HFFc6 (cell line): ENCODE measurements around the gene CRTC2. TPM values are rescaled to one million over a fixed set of nuclear protein-coding genes. Genes with fewer than 3 reads are reported as not detected.
A peak's percentile ranks its signal among the peaks of the same experiment; 100 is the strongest.
"Not testable (repeated sequence)": the region's sequence is repeated elsewhere in the genome, so short reads cannot be mapped to it uniquely, and the experiment has no call there.

Source experiments
- DNase-seq: peaks from one replicate; pipeline ENCODE4 v3.0.0-alpha.2; 2018
- H3K27ac Mint-ChIP-seq: 2 replicates; pipeline ENCODE4 v1.8.0; 2020; ENCODE audit warnings: mild to moderate bottlenecking, mixed read lengths
- H3K27me3 Mint-ChIP-seq: 2 replicates; pipeline ENCODE4 v1.8.0; 2021; ENCODE audit warnings: mild to moderate bottlenecking, moderate library complexity, mixed read lengths; ENCODE audit not compliant: insufficient read depth
- H3K36me3 Mint-ChIP-seq: 2 replicates; pipeline ENCODE4 v1.8.0; 2021; ENCODE audit warnings: low read depth, mixed read lengths
- H3K4me1 Mint-ChIP-seq: 2 replicates; pipeline ENCODE4 v1.8.0; 2020; ENCODE audit warnings: low read depth, mixed read lengths
- H3K4me3 Mint-ChIP-seq: 2 replicates; pipeline ENCODE4 v1.8.0; 2020; ENCODE audit warnings: mild to moderate bottlenecking, moderate library complexity, mixed read lengths
- H3K9me3 Mint-ChIP-seq: 2 replicates; pipeline ENCODE4 v1.8.0; 2020; ENCODE audit warnings: mild to moderate bottlenecking, mixed read lengths
- CTCF ChIP-seq: fragments of 200-600 bp; sonication (generic); IDR thresholded peaks from 2 replicates; pipeline ENCODE4 v1.5.0; 2021; ENCODE audit warnings: antibody characterized with exemption, mild to moderate bottlenecking
- microRNA-seq: library from miRNA; unstranded; fragments of <30 nt; microRNA quantifications from one replicate; pipeline ENCODE4, GENCODE V29; 2019
- total RNA-seq, 6 experiments: library from RNA; stranded (reverse); fragmentation: NEBNext Ultra II Directional; extraction: Animal tissue kit (Norgen Biotek cat#: 25700); gene quantifications; 2 replicates in 1 of 6; 3 replicates in 5 of 6; pipeline ENCODE4 v1.2.3, GENCODE V29; 2021

Gene CRTC2
- total RNA-seq, 6 experiments from 2014 or later, result 22.3 to 31.3 (median 29.1) TPM

GRCh38 chr1:153908071-153908470, 50.3 kb downstream of the CRTC2 start:
- Mint-ChIP-seq H3K4me3 (no peak overlapping the region), H3K9me3 (no peaks in the 10 kb centered on the region), H3K4me1 (peaks cover 7% of the 10 kb centered on the region; the same call in 1 of the 2 replicates), H3K36me3 (peaks cover 7% of the 10 kb centered on the region), H3K27ac (no peak overlapping the region), H3K27me3 (no peaks in the 10 kb centered on the region)
- TF ChIP-seq CTCF, result no peak
- no peak for DNase-seq

DNA sequence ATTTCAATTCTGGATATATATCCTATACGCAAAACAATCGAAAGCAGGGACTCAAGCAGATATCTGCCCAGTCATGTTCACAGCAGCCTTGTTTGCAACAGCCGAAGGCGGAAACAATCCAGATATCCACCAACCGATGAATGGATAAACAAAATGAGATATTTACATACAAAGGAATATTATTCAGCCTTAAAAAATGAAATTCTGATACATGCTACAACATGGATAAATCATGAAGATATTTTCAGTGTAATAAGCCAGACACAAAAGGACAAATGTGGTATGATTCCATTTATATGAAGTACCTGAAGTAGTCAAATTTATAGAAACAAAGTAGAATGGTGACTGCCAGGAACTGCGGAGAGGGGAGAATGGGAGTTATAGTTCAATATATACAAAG, 51.3 kb downstream of the CRTC2 start:
- no peak for DNase-seq
- TF ChIP-seq CTCF, result no peak
- peaks cover 7% of the 10 kb centered on the region for H3K36me3 Mint-ChIP-seq
- no peak overlapping the region for H3K27ac Mint-ChIP-seq
- H3K4me3 Mint-ChIP-seq, result no peak overlapping the region
- H3K9me3 Mint-ChIP-seq, result no peaks in the 10 kb centered on the region
- no peaks in the 10 kb centered on the region for H3K27me3 Mint-ChIP-seq
- peaks cover 7% of the 10 kb centered on the region; the same call in 1 of the 2 replicates for H3K4me1 Mint-ChIP-seq

DNA sequence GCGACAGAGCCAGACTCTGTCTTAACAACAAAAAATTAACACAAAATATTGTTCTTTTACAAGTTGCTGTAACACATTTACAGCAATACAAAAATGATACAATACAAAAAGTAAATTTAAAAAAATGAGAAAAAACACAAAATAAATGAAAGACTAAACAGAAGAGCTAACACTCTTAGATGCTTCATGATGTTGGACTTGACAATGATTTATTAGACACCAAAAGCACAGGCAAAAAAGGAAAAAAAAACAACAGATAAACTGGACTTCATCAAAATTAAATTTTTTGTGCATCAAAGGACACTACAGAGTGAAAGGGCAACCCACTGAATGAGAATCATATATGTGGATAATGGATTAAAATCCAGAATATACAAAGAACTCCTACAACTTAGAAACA, 52.0 kb downstream of the CRTC2 start:
- peaks cover 7% of the 10 kb centered on the region; the same call in 1 of the 2 replicates for H3K4me1 Mint-ChIP-seq
- H3K27ac Mint-ChIP-seq, result peak overlapping the region; percentile 61; the same call in 1 of the 2 replicates
- H3K4me3 Mint-ChIP-seq, result no peak overlapping the region
- DNase-seq, result no peak
- H3K9me3 Mint-ChIP-seq, result no peaks in the 10 kb centered on the region
- H3K36me3 Mint-ChIP-seq, result peaks cover 7% of the 10 kb centered on the region
- no peak for TF ChIP-seq CTCF
- H3K27me3 Mint-ChIP-seq, result no peaks in the 10 kb centered on the region

DNA sequence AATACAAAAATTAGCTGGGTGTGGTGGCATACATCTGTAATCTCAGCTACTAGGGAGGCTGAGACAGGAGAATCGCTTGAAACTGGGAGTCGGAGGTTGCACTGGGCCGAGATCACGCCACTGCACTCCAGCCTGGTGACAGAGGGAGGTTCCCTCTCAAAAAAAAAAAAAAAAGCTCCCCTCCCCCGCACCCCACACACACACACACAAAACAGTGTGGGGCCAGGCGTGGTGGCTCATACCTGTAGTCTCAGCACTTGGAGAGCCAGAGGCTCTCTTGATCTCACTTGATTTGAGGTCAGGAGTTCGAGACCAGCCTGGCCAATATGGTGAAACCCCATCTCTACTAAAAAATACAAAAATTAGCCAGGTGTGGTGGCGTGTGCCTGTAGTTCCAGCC, 52.5 kb downstream of the CRTC2 start:
- H3K36me3 Mint-ChIP-seq, H3K9me3 Mint-ChIP-seq, H3K4me3 Mint-ChIP-seq, DNase-seq, H3K4me1 Mint-ChIP-seq, H3K27me3 Mint-ChIP-seq: not testable (repeated sequence)
- H3K27ac Mint-ChIP-seq, result peak overlapping the region; percentile 61; the same call in 1 of the 2 replicates

DNA sequence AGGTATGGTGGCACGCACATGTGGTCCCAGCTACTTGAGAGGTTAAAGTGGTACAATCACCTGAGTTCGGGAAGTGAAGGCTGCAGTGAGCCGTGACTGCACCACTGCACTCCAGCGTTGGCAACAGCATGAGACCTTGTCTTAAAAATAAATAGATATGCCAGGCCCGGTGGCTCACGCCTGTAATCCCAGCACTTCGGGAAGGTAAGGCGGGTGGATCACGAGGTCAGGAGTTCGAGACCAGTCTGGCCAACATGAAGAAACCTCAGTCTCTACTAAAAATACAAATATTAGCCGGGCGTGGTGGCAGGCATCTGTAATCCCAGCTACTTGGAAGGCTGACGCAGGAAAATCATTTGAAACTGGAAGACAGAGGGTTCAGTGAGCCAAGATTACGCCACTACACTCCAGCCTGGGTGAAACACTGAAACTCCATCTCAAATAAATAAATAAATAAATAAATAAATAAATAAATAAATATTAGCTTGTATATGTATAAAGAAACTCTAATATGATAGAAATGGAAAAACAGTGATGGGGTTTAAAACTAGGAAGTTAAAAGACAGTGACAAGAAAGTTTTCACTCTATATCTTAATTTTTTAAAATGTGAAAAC, 54.5 kb downstream of the CRTC2 start:
- TF ChIP-seq CTCF, result no peak
- Mint-ChIP-seq H3K27ac (no peak overlapping the region), H3K9me3 (no peaks in the 10 kb centered on the region), H3K4me3 (no peak overlapping the region), H3K36me3 (peaks cover 7% of the 10 kb centered on the region), H3K4me1 (peaks cover 7% of the 10 kb centered on the region; the same call in 1 of the 2 replicates), H3K27me3 (no peaks in the 10 kb centered on the region)
- DNase-seq, result no peak

DNA sequence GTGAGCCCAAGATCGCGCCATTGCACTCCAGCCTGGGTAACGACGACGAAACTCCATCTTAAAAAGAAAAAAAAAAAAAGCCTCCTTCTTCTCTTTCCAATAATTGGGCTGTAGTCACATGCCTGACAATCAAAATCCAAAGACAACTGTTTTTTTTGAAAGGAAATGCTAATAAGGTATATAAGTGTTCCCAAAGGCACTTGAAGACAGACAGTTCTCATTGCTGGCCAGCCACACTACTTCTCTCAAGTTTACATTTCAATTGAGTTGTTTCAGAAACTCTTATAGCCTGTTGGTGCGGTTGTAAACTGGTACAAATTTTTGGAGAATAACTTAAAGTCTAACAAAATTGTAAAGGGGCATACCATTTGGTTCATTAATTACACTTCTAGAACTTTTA, 58.9 kb downstream of the CRTC2 start:
- no peaks in the 10 kb centered on the region for H3K9me3 Mint-ChIP-seq
- H3K27me3 Mint-ChIP-seq, result no peaks in the 10 kb centered on the region
- H3K36me3 Mint-ChIP-seq, result peaks cover 5% of the 10 kb centered on the region; the same call in 1 of the 2 replicates
- H3K4me1 Mint-ChIP-seq, result peaks cover 9% of the 10 kb centered on the region
- no peak for TF ChIP-seq CTCF
- H3K4me3 Mint-ChIP-seq, result no peak overlapping the region
- no peak overlapping the region for H3K27ac Mint-ChIP-seq
- no peak for DNase-seq

Small RNA genes lying within 50 kb of the gene (microRNA-seq; reads per million reads assigned to microRNA genes)
- gene MIR6737, result not detected

Other genes starting within 250 kb of the CRTC2 start
- 10 to 100 TPM; 33.6 to 43.8 (median 36.4) TPM for gene INTS3, start 230.6 kb downstream of the CRTC2 start, total RNA-seq
- 1 to 10 TPM; 5.0 to 7.0 (median 6.1) TPM for gene SLC27A3, start 183.2 kb downstream of the CRTC2 start, total RNA-seq
- 10 to 100 TPM; 29.3 to 40.9 (median 38.4) TPM for gene GATAD2B, start 35.6 kb downstream of the CRTC2 start, total RNA-seq
- gene DENND4B, start 11.9 kb downstream of the CRTC2 start, total RNA-seq, result 10 to 100 TPM; 20.5 to 26.6 (median 23.4) TPM
- gene SLC39A1, start 4.9 kb upstream of the CRTC2 start, total RNA-seq, result 10 to 100 TPM; 88.8 to 95.7 (median 93.0) TPM
- 1 to 10 TPM; 3.6 to 4.6 (median 4.1) TPM for gene CREB3L4, start 9.3 kb upstream of the CRTC2 start, total RNA-seq
- 100 to 1,000 TPM in 5 of 6 experiments, 10 to 100 TPM in 1; 99.3 to 128 (median 109) TPM for gene JTB, start 19.1 kb upstream of the CRTC2 start, total RNA-seq
- 100 to 1,000 TPM; 119 to 138 (median 128) TPM for gene RAB13, start 27.7 kb upstream of the CRTC2 start, total RNA-seq
- gene RPS27, start 32.1 kb upstream of the CRTC2 start, total RNA-seq, result 1,000 to 10,000 TPM in 4 of 6 experiments, 100 to 1,000 TPM in 2; 954 to 1,562 (median 1,206) TPM
- gene NUP210L, start 196.5 kb upstream of the CRTC2 start, total RNA-seq, result not detected
- 100 to 1,000 TPM; 503 to 809 (median 701) TPM for gene TPM3, start 233.5 kb upstream of the CRTC2 start, total RNA-seq
- gene CFAP141, start 247.7 kb upstream of the CRTC2 start, total RNA-seq, result not detected